GM23338 (cell line): ENCODE data around the gene CNTROB.

ENCODE experiments used
- CREB1 ChIP-seq: fragments of 250-450 bp; sonication (Bioruptor Pico); IDR thresholded peaks from 2 replicates; pipeline ENCODE4 v1.5.0; 2020; ENCODE audit warnings: low read depth, mild to moderate bottlenecking, moderate library complexity
- EZH2 ChIP-seq: fragments of 200-600 bp; sonication (generic); IDR thresholded peaks from one replicate; pipeline ENCODE4 v1.8.0; 2017; ENCODE audit warnings: antibody characterized with exemption, mild to moderate bottlenecking, low read depth; ENCODE audit not compliant: unreplicated experiment
- EZH2phosphoT487 ChIP-seq: fragments of 200-600 bp; sonication (generic); IDR thresholded peaks from one replicate; pipeline ENCODE4 v1.8.1; 2018; ENCODE audit warnings: antibody characterized with exemption; ENCODE audit not compliant: unreplicated experiment
- JUNB ChIP-seq: IDR thresholded peaks from one replicate; pipeline ENCODE4 v1.6.1; 2016; ENCODE audit warnings: antibody characterized with exemption; ENCODE audit not compliant: unreplicated experiment
- NANOG ChIP-seq: IDR thresholded peaks from 2 replicates; pipeline ENCODE4 v1.6.1; 2016; ENCODE audit warnings: antibody characterized with exemption, borderline replicate concordance
- POLR2AphosphoS5 ChIP-seq: IDR thresholded peaks from 2 replicates; pipeline ENCODE4 v1.6.1; 2016; ENCODE audit warnings: antibody characterized with exemption, low read depth
- STAT1 ChIP-seq: IDR thresholded peaks from one replicate; pipeline ENCODE4 v1.6.1; 2016; ENCODE audit warnings: antibody characterized with exemption; ENCODE audit not compliant: unreplicated experiment
- TF ChIP-seq, protein P1 (sequence below), 2 experiments: fragments of 200-600 bp in 1 of 2; sonication (generic) in 1 of 2; conservative IDR thresholded peaks; 2 replicates each; pipeline versions ENCODE4 v1.5.1 to v1.6.1; 2016 to 2017; ENCODE audit warnings: antibody characterized with exemption in 2 of 2, low read depth in 2 of 2, mild to moderate bottlenecking in 2 of 2, moderate library complexity in 1 of 2
- TF ChIP-seq, protein P2 (sequence below): IDR thresholded peaks from one replicate; pipeline ENCODE4 v1.6.1; 2018; ENCODE audit warnings: antibody characterized with exemption; ENCODE audit not compliant: unreplicated experiment
- TF ChIP-seq, protein P3 (sequence below): IDR thresholded peaks from 2 replicates; pipeline ENCODE4 v1.6.1; 2016; ENCODE audit warnings: antibody characterized with exemption
- TF ChIP-seq, protein P4 (sequence below): fragments of 250-450 bp; sonication (Bioruptor Pico); IDR thresholded peaks from 2 replicates; pipeline ENCODE4 v1.5.0; 2020; ENCODE audit warnings: mild to moderate bottlenecking, moderate library complexity

DNA sequence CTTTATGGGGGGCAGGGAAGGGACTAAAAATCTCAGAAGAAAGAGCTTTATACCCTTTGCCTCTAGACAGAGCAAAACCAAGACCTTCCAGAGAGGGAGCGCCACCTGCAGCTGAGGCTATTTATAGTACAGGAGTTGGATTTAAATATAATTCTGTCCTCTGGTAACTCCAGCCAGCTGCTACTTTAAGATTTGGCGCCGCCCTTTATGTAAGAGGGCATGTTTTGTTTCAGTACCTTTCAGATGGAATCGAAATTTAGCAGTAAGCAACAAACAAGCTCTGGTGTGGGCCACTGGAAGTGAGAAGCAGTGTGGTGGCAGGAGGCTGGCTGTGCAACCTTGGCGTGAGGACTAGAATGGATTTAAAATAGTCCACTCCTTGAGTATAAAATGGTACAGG lies 65.2 kb downstream of the CNTROB start:
- TF ChIP-seq, protein P1, sequence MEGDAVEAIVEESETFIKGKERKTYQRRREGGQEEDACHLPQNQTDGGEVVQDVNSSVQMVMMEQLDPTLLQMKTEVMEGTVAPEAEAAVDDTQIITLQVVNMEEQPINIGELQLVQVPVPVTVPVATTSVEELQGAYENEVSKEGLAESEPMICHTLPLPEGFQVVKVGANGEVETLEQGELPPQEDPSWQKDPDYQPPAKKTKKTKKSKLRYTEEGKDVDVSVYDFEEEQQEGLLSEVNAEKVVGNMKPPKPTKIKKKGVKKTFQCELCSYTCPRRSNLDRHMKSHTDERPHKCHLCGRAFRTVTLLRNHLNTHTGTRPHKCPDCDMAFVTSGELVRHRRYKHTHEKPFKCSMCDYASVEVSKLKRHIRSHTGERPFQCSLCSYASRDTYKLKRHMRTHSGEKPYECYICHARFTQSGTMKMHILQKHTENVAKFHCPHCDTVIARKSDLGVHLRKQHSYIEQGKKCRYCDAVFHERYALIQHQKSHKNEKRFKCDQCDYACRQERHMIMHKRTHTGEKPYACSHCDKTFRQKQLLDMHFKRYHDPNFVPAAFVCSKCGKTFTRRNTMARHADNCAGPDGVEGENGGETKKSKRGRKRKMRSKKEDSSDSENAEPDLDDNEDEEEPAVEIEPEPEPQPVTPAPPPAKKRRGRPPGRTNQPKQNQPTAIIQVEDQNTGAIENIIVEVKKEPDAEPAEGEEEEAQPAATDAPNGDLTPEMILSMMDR (conservative IDR thresholded peaks at IDR 0.05; ENCODE audit: low read depth in 2 of 2), result peak; percentile 68 to 76
- TF ChIP-seq EZH2phosphoT487, result no peak
- TF ChIP-seq POLR2AphosphoS5, result no peak
- TF ChIP-seq EZH2, result no peak
- no peak for TF ChIP-seq CREB1 (CRISPR knock-in tag)
- no peak for TF ChIP-seq JUNB
- TF ChIP-seq, protein P2, sequence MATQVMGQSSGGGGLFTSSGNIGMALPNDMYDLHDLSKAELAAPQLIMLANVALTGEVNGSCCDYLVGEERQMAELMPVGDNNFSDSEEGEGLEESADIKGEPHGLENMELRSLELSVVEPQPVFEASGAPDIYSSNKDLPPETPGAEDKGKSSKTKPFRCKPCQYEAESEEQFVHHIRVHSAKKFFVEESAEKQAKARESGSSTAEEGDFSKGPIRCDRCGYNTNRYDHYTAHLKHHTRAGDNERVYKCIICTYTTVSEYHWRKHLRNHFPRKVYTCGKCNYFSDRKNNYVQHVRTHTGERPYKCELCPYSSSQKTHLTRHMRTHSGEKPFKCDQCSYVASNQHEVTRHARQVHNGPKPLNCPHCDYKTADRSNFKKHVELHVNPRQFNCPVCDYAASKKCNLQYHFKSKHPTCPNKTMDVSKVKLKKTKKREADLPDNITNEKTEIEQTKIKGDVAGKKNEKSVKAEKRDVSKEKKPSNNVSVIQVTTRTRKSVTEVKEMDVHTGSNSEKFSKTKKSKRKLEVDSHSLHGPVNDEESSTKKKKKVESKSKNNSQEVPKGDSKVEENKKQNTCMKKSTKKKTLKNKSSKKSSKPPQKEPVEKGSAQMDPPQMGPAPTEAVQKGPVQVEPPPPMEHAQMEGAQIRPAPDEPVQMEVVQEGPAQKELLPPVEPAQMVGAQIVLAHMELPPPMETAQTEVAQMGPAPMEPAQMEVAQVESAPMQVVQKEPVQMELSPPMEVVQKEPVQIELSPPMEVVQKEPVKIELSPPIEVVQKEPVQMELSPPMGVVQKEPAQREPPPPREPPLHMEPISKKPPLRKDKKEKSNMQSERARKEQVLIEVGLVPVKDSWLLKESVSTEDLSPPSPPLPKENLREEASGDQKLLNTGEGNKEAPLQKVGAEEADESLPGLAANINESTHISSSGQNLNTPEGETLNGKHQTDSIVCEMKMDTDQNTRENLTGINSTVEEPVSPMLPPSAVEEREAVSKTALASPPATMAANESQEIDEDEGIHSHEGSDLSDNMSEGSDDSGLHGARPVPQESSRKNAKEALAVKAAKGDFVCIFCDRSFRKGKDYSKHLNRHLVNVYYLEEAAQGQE, result no peak
- no peak for TF ChIP-seq STAT1
- TF ChIP-seq, protein P3, sequence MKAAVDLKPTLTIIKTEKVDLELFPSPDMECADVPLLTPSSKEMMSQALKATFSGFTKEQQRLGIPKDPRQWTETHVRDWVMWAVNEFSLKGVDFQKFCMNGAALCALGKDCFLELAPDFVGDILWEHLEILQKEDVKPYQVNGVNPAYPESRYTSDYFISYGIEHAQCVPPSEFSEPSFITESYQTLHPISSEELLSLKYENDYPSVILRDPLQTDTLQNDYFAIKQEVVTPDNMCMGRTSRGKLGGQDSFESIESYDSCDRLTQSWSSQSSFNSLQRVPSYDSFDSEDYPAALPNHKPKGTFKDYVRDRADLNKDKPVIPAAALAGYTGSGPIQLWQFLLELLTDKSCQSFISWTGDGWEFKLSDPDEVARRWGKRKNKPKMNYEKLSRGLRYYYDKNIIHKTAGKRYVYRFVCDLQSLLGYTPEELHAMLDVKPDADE, result no peak
- no peak for TF ChIP-seq NANOG
- TF ChIP-seq, protein P4, sequence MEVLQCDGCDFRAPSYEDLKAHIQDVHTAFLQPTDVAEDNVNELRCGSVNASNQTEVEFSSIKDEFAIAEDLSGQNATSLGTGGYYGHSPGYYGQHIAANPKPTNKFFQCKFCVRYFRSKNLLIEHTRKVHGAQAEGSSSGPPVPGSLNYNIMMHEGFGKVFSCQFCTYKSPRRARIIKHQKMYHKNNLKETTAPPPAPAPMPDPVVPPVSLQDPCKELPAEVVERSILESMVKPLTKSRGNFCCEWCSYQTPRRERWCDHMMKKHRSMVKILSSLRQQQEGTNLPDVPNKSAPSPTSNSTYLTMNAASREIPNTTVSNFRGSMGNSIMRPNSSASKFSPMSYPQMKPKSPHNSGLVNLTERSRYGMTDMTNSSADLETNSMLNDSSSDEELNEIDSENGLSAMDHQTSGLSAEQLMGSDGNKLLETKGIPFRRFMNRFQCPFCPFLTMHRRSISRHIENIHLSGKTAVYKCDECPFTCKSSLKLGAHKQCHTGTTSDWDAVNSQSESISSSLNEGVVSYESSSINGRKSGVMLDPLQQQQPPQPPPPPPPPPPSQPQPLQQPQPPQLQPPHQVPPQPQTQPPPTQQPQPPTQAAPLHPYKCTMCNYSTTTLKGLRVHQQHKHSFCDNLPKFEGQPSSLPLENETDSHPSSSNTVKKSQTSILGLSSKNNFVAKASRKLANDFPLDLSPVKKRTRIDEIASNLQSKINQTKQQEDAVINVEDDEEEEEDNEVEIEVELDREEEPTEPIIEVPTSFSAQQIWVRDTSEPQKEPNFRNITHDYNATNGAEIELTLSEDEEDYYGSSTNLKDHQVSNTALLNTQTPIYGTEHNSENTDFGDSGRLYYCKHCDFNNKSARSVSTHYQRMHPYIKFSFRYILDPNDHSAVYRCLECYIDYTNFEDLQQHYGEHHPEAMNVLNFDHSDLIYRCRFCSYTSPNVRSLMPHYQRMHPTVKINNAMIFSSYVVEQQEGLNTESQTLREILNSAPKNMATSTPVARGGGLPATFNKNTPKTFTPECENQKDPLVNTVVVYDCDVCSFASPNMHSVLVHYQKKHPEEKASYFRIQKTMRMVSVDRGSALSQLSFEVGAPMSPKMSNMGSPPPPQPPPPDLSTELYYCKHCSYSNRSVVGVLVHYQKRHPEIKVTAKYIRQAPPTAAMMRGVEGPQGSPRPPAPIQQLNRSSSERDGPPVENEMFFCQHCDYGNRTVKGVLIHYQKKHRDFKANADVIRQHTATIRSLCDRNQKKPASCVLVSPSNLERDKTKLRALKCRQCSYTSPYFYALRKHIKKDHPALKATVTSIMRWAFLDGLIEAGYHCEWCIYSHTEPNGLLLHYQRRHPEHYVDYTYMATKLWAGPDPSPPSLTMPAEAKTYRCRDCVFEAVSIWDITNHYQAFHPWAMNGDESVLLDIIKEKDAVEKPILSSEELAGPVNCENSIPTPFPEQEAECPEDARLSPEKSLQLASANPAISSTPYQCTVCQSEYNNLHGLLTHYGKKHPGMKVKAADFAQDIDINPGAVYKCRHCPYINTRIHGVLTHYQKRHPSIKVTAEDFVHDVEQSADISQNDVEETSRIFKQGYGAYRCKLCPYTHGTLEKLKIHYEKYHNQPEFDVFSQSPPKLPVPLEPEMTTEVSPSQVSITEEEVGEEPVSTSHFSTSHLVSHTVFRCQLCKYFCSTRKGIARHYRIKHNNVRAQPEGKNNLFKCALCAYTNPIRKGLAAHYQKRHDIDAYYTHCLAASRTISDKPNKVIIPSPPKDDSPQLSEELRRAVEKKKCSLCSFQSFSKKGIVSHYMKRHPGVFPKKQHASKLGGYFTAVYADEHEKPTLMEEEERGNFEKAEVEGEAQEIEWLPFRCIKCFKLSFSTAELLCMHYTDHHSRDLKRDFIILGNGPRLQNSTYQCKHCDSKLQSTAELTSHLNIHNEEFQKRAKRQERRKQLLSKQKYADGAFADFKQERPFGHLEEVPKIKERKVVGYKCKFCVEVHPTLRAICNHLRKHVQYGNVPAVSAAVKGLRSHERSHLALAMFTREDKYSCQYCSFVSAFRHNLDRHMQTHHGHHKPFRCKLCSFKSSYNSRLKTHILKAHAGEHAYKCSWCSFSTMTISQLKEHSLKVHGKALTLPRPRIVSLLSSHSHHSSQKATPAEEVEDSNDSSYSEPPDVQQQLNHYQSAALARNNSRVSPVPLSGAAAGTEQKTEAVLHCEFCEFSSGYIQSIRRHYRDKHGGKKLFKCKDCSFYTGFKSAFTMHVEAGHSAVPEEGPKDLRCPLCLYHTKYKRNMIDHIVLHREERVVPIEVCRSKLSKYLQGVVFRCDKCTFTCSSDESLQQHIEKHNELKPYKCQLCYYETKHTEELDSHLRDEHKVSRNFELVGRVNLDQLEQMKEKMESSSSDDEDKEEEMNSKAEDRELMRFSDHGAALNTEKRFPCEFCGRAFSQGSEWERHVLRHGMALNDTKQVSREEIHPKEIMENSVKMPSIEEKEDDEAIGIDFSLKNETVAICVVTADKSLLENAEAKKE (CRISPR knock-in tag), result no peak
